ENCODE results near the gene COX6A1. TPM values are rescaled to one million over a fixed set of nuclear protein-coding genes. Genes with fewer than 3 reads are reported as not detected.

COX6A1 gene
- total RNA-seq: 100 to 1,000 TPM; 131 to 150 TPM
- 100 to 1,000 TPM; 683 to 799 (median 722) TPM for polyA plus RNA-seq
- total RNA-seq: 15.8 to 36.7 (median 19.9) reads per million in 6 experiments

DNA sequence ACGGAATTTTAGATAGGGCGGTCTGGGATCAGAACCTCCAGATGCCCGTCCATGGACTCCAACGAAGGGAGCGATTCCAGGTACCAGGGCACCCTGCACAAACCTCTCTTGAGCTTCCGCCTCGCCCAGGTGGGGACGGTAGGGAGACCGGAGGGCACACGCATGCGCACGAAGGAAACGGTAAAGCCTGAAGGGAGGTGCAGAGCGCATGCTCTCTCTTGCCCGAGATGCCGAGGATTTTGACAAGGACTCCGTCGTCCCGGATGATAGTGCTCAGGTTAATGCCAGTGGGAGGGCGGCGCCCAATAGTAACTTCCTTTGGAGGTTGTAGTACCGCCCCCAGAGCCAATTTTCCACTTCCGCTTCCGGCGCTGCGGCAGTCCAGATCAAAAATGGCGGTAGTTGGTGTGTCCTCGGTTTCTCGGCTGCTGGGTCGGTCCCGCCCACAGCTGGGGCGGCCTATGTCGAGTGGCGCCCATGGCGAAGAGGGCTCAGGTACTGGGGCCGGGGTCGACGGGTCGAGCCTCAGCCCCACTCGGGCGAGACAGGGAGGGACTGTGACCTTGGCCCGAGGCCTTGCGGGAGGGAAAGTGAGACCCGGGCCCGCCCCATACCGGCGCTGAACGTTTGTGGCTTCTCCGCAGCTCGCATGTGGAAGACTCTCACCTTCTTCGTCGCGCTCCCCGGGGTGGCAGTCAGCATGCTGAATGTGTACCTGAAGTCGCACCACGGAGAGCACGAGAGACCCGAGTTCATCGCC is at the start of gene COX6A1:
TSS of gene COX6A1 (plus strand) at position 379 of the 760 bp plus-strand sequence. CDS start at position 393, 14 bp downstream.
- Mint-ChIP-seq H3K27me3 (peaks cover 0 to 2% (median 0%) of the 10 kb centered on the region in 5 donors), H3K4me3 (peak within 1 kb of the TSS; percentile 83 to 98 (median 96)), H3K36me3 (peaks cover 0 to 29% (median 0%) of the 10 kb centered on the region in 3 donors), H3K27ac (peak within 1 kb of the TSS; percentile 47 to 97 (median 95)), H3K9me3 (no peaks in the 10 kb centered on the region), H3K4me1 (peaks cover 5 to 33% (median 30%) of the 10 kb centered on the region in 4 donors)
- ATAC-seq (peak; percentile 94 to 96), DNase-seq (peak; percentile 86 to 99 (median 97))
- POLR2A ChIA-PET: interaction anchor here (0.7 to 1.8 kb wide), 9 partner anchors 8 to 362 kb away, joined by 3 to 13 read pairs (median 5); partner anchors contain the start of genes GATC, RNU4-1, RNU4-2 and SIRT4

DNA sequence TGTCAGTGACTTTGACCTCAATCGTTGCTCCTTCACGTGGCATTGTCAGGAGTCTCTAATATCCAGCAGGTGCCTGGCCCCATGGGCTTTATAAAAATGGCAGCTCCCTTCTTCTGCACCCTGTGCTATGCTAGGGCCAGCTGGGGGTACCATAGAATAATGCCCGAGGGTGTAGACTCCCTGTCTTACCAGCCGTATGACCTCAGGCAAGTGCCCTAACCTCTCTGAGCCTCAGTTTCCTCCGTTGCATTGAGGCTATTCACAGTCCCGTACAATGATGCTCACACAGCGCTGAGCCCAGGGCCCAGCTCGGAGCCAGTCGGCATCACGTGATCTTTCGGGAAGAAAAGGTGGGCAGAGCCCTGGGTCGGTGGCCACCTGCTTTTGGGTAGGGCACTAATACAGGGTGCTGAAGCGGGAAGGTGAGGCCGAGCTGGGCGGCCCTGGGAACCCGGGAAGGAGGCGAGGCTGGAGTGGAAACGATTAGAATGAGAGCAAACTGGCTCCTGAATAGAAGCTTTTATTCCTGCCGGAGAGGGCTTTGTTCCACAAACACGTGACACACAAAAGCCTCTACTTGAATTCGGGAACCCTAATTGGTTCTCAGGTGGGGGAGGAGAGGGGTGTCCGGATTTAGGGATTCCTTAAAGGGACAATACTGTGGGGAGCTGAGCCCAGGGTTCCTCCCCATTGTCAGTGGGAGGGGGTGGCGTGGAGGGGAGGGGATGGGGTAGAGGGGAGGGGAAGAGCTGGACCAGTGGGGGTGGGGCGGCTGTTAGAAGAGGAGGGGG is 49.0 kb upstream of the COX6A1 start:
- H3K4me1 Mint-ChIP-seq: peaks cover 0 to 7% (median 4%) of the 10 kb centered on the region in 4 donors
- ATAC-seq (no peak), DNase-seq (no peak)
- peak overlapping the region in 1 of 10 donors; percentile 60 for H3K4me3 Mint-ChIP-seq
- POLR2A ChIA-PET: no interaction called here
- H3K27ac Mint-ChIP-seq: no peak overlapping the region
- peaks cover 0 to 4% (median 0%) of the 10 kb centered on the region in 3 donors for H3K36me3 Mint-ChIP-seq
- no peaks in the 10 kb centered on the region for H3K9me3 Mint-ChIP-seq
- H3K27me3 Mint-ChIP-seq: peaks cover 20 to 54% (median 26%) of the 10 kb centered on the region in 5 donors

DNA sequence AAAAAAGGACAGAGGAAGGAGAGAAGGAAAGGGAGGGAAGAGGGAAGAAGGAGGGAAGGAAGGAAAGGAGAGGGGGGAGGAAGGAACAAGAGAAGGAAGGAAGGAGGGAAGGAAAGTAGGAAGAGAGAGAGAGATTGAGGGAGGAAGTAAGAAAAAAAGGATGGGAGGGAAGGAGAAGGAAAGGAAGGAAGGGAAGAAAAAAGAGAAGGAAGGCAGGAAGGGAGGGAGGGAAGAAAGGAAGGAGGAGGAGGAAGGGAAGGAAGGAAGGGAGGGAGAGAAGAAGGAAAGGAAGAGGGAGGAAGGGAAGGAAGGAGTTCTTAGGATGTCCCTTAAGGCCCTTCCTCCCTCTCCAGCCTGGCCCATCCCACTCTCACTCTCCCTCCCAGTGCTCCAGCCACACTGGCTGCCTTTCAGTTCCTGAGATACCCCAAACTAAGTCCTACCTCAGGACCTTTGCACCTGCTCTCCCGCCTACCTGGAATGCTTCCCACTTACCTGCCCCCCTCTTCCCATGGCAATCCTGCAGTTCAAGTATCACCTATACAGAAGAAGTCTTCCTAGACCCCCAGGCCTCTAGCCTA is 47.3 kb upstream of the COX6A1 start:
- no peak overlapping the region for H3K4me3 Mint-ChIP-seq
- peaks cover 0 to 4% (median 0%) of the 10 kb centered on the region in 3 donors for H3K36me3 Mint-ChIP-seq
- H3K27ac Mint-ChIP-seq: no peak overlapping the region
- DNase-seq (no peak), ATAC-seq (no peak)
- H3K27me3 Mint-ChIP-seq: peaks cover 14 to 58% (median 31%) of the 10 kb centered on the region in 5 donors
- H3K4me1 Mint-ChIP-seq: peaks cover 0 to 8% (median 7%) of the 10 kb centered on the region in 4 donors
- POLR2A ChIA-PET: interaction anchor here (0.5 to 0.6 kb wide), 2 partner anchors 262 to 275 kb away, joined by 3 to 5 read pairs; no protein-coding TSS in a partner anchor
- no peaks in the 10 kb centered on the region for H3K9me3 Mint-ChIP-seq

DNA sequence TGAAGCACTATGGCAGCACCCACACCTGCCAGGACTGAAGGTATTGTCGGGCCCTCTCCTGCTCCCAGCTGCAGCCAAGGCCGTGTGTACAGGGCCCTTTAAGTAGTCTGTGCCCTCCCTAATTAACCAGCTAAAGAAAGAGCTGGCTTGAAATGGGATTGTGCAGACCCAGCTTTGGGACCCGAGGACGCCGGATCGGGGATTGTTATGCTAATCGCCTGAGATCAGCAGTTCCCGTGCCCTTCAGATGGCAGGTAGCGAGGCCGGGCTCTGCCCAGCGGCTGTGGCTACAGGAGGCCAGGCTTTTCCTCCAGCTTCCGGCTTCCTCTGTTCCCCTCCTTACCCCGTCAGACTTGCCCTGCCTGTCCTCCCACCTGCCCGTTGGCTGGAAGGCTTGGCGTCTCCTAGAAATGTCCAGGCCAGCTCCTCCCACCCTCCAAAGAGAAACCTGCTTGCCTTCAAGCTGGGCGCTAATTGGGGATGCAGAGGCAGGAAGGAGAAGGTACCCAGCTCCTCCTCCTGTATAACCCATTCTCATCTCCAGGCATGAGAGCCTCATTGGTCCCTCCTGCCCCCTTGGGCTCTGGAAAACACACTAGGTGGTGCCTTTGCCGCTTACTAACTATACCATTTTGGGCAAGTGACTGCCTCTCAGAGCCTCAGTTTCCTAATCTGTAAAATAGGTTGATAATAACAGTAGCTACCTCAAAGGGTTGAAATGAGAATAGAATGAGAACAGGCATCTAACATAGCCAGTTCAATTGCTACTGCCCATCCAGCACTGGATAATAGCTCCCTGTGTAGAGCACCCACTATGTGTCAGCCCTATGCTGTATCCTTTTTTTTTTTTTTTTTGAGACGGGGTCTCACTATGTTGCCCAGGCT is 43.2 kb upstream of the COX6A1 start:
- Mint-ChIP-seq H3K27me3 (peaks cover 10 to 40% (median 25%) of the 10 kb centered on the region in 5 donors), H3K4me1 (peaks cover 0 to 3% (median 1%) of the 10 kb centered on the region in 4 donors), H3K27ac (peak overlapping the region in 1 of 10 donors; percentile 71), H3K4me3 (peak overlapping the region in 2 of 10 donors; percentile 9 to 64), H3K9me3 (no peaks in the 10 kb centered on the region), H3K36me3 (peaks cover 0 to 4% (median 0%) of the 10 kb centered on the region in 3 donors)
- POLR2A ChIA-PET: no interaction called here
- no peak for ATAC-seq
- no peak for DNase-seq

DNA sequence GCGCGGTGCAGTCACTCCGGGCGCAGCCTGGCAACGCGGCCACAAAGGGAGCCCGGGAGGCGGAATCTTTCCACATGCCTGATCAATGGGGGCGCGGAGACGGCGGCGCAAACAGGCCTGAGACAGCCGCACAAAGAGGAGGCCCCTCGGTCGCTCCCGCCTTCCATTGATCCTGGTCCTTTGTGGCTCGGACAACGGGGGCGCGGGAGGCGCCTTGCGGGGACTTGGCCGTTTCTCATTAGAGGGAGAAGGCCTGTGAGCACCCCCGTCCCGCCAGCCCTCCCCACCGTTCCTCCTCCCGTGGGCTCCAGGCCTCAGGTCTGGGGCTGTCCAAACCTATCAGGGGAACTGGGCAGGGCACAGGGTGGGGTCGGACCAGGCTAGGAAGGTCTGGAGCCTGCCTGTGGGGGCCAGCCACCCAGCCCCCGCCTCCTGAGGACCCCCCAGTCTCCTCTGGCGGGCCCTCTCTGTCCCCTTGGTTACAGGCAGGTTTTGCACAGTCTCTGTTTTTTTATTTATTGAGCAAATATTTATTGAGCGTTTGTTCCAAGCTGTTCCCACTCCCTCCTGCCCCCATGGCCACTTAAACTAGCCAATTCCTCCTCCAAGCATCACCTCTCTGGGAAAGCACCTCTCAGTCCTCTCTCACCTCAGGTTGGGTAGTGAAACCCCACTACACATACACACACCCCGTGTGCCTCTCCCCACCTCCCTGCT is 39.9 kb upstream of the COX6A1 start:
- peaks cover 9 to 34% (median 31%) of the 10 kb centered on the region in 5 donors for H3K27me3 Mint-ChIP-seq
- peak in 1 of 10 donors; percentile 26 for DNase-seq
- H3K4me1 Mint-ChIP-seq: peaks cover 0 to 3% (median 1%) of the 10 kb centered on the region in 4 donors
- no peaks in the 10 kb centered on the region for H3K9me3 Mint-ChIP-seq
- H3K27ac Mint-ChIP-seq: no peak overlapping the region
- no peak overlapping the region for H3K4me3 Mint-ChIP-seq
- no peaks in the 10 kb centered on the region for H3K36me3 Mint-ChIP-seq
- ATAC-seq: no peak
- POLR2A ChIA-PET: no interaction called here

DNA sequence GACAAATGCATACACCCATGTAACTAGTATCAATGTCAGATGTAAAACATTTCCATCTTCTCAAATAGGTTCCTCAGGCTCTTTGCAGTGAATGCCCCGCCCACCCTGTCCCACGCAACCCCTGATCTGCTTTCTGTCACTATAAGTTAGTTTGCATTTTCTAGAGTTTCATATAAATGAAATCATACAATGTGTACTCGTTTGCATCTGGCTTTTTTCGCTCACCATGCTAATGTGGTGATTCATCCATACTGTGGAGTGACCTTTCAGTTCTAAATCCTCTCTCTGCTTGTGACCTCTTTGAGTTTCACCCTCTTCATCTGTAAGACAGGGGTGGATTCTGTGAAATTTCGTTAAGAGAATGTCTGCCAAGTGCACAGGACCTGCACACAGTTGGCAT is 38.4 kb upstream of the COX6A1 start:
- Mint-ChIP-seq H3K27me3 (peaks cover 9 to 37% (median 30%) of the 10 kb centered on the region in 5 donors), H3K9me3 (peaks cover 0 to 7% (median 0%) of the 10 kb centered on the region in 9 donors), H3K27ac (no peak overlapping the region), H3K4me3 (no peak overlapping the region), H3K36me3 (no peaks in the 10 kb centered on the region), H3K4me1 (peaks cover 0 to 5% (median 4%) of the 10 kb centered on the region in 4 donors)
- DNase-seq (no peak), ATAC-seq (no peak)
- POLR2A ChIA-PET: no interaction called here

DNA sequence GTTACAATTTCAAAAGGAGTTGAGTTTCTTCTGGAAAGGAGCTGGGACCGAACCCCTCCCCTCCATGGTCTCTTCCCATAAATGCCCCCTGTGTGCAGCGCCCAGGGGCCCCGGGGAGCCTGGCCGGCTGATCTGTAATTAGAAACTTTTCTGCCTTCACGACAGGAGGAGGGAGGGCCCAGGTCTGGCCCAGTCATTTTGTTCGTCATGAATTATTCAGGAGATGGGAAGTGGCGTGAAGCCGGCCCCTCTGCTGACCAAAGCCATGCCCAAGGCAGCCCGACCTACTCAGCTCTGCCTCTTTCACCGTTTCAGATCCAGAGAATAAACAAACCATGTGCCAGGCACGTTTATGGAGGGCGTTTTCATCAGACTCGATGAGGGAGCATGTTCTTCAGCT is 35.7 kb upstream of the COX6A1 start:
- peaks cover 0 to 5% (median 1%) of the 10 kb centered on the region in 4 donors for H3K4me1 Mint-ChIP-seq
- no peaks in the 10 kb centered on the region for H3K36me3 Mint-ChIP-seq
- ATAC-seq: no peak
- no peak overlapping the region for H3K27ac Mint-ChIP-seq
- peaks cover 0 to 7% (median 0%) of the 10 kb centered on the region in 9 donors for H3K9me3 Mint-ChIP-seq
- no peak overlapping the region for H3K4me3 Mint-ChIP-seq
- POLR2A ChIA-PET: no interaction called here
- no peak for DNase-seq
- H3K27me3 Mint-ChIP-seq: peaks cover 3 to 24% (median 19%) of the 10 kb centered on the region in 5 donors

DNA sequence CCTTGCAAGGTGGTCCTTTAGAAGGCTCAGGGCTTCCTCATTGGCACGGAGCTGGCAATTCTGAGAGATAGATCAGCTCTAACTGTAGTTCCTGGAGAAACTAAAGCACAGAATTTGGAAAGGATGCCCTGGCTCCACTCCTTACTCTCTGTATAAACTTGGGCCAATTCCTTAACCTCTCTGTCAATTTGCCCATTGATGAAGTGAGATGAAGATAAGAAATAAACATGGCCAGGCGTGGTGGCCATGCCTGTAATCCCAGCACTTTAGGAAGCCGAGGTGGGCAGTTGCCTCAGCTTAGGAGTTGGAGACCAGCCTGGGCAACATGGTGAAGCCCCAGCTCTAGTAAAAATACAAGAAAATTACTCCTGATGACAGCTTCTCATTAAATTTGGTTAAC is 34.0 kb upstream of the COX6A1 start:
- no peak for DNase-seq
- no peak for ATAC-seq
- peaks cover 0 to 7% (median 0%) of the 10 kb centered on the region in 9 donors for H3K9me3 Mint-ChIP-seq
- H3K27me3 Mint-ChIP-seq: peaks cover 0 to 20% (median 10%) of the 10 kb centered on the region in 5 donors
- H3K4me3 Mint-ChIP-seq: no peak overlapping the region
- POLR2A ChIA-PET: no interaction called here
- H3K36me3 Mint-ChIP-seq: no peaks in the 10 kb centered on the region
- H3K4me1 Mint-ChIP-seq: peaks cover 0 to 5% (median 1%) of the 10 kb centered on the region in 4 donors
- H3K27ac Mint-ChIP-seq: no peak overlapping the region

DNA sequence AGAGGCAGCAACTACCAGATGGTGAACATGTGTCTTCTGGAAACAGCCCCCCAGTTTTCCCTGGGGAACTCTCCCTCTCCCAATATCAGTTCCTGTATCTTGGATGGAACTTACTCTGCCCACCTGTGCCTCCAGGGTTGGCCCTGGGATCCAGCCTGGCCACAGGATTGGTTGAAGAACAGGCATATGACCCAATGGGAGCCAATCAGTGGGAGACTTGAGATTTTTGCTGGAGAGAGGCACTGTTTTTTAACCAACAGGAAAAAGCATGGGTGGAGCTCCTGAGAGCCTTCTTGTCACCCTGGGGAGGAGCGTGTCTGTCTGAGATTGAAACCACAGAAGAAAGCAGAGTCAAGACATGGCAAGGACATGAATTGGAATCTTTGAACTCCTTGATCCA is 33.6 kb upstream of the COX6A1 start:
- Mint-ChIP-seq H3K27ac (no peak overlapping the region), H3K4me1 (peaks cover 0 to 5% (median 1%) of the 10 kb centered on the region in 4 donors), H3K36me3 (no peaks in the 10 kb centered on the region), H3K9me3 (peaks cover 0 to 7% (median 0%) of the 10 kb centered on the region in 9 donors), H3K4me3 (no peak overlapping the region), H3K27me3 (peaks cover 0 to 19% (median 10%) of the 10 kb centered on the region in 5 donors)
- ATAC-seq (no peak), DNase-seq (peak in 1 of 10 donors; percentile 5)
- POLR2A ChIA-PET: no interaction called here

DNA sequence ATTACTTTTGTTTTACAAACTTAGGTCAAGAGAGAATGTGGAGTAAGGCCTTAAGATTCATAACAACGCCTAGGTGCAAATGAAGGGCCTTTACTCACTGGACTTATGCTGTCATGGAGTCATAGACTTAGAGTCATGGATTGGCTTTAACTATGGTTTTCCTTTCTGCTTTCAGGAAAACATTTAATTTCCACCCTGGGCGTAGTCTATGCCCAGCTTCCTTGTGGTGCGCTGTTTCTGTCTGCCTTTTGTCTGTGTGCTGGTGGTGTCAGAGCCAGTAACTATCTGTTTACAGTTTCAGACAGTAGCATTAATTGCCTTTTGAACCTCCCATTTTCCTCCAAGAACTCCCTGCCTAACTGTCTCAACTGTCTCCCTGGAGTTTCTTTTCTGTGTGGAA is 31.8 kb upstream of the COX6A1 start:
- Mint-ChIP-seq H3K4me3 (no peak overlapping the region), H3K27me3 (peaks cover 0 to 10% (median 8%) of the 10 kb centered on the region in 5 donors), H3K36me3 (no peaks in the 10 kb centered on the region), H3K9me3 (peaks cover 0 to 7% (median 0%) of the 10 kb centered on the region in 9 donors), H3K4me1 (peaks cover 0 to 5% (median 1%) of the 10 kb centered on the region in 4 donors), H3K27ac (no peak overlapping the region)
- POLR2A ChIA-PET: no interaction called here
- DNase-seq: no peak
- no peak for ATAC-seq

DNA sequence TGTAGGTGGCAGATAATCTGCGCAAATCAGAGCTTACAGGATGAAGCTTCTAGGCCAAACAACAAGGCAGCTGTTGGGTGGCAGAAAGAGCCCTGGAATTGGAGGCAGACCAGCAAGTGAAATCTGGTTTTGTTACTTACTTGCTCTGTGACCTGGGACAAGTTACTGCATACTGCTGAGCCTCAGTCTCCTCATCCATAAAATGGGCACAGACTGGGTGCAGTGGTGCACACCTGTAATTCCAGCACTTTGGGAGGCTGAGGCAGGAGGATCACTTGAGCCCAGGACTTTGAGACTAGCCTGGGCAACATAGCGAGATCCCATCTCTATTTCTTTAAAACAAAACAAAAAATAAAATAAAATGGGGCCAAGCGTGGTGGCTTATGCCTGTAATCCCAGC is 31.4 kb upstream of the COX6A1 start:
- Mint-ChIP-seq H3K27ac (no peak overlapping the region), H3K27me3 (peaks cover 0 to 10% (median 8%) of the 10 kb centered on the region in 5 donors), H3K9me3 (peaks cover 0 to 7% (median 0%) of the 10 kb centered on the region in 9 donors), H3K4me1 (peaks cover 0 to 5% (median 1%) of the 10 kb centered on the region in 4 donors), H3K36me3 (no peaks in the 10 kb centered on the region), H3K4me3 (no peak overlapping the region)
- POLR2A ChIA-PET: no interaction called here
- no peak for ATAC-seq
- DNase-seq: no peak
